IPS-18a (cell line): Measurements from ENCODE around the gene CIAO2A.

Source experiments
- H3K27ac ChIP-seq: one replicate; pipeline ENCODE4 v1.5.1; 2013; ENCODE audit warnings: low read length
- H3K27me3 ChIP-seq: one replicate; pipeline ENCODE4 v1.6.1; 2013; ENCODE audit warnings: mild to moderate bottlenecking, low read length; ENCODE audit not compliant: control insufficient read depth, insufficient read depth
- H3K36me3 ChIP-seq: one replicate; pipeline ENCODE4 v1.6.1; 2013; ENCODE audit warnings: low read depth, low read length; ENCODE audit not compliant: control insufficient read depth
- H3K4me1 ChIP-seq: one replicate; pipeline ENCODE4 v1.6.1; 2013; ENCODE audit warnings: low read depth, low read length; ENCODE audit not compliant: control insufficient read depth
- H3K4me3 ChIP-seq: one replicate; pipeline ENCODE4 v1.5.1; 2013; ENCODE audit warnings: low read length
- H3K9ac ChIP-seq: one replicate; pipeline ENCODE4 v1.6.1; 2013; ENCODE audit warnings: mild to moderate bottlenecking, low read length, moderate library complexity
- H3K9me3 ChIP-seq: one replicate; pipeline ENCODE4 v1.6.1; 2013; ENCODE audit warnings: low read depth, low read length; ENCODE audit not compliant: control insufficient read depth

Gene CIAO2A

GRCh38 chr15:64093627-64094417 lies at the start of gene CIAO2A:
CIAO2A (minus strand) TSS chr15:64093838; CDS start chr15:64093768, 70 bp downstream.
- H3K4me3 ChIP-seq, result peak within 1 kb of the TSS; percentile 95
- no peaks in the 10 kb centered on the region for H3K27me3 ChIP-seq
- H3K9me3 ChIP-seq, result no peaks in the 10 kb centered on the region
- H3K27ac ChIP-seq, result peak within 1 kb of the TSS; percentile 89
- H3K36me3 ChIP-seq, result no peaks in the 10 kb centered on the region
- H3K4me1 ChIP-seq, result peaks cover 13% of the 10 kb centered on the region
- peak within 1 kb of the TSS; percentile 91 for H3K9ac ChIP-seq

- Histone ChIP-seq H3K27ac (no peak overlapping the region), H3K4me1 (no peaks in the 10 kb centered on the region), H3K27me3 (no peaks in the 10 kb centered on the region), H3K4me3 (no peak overlapping the region), H3K9ac (no peak overlapping the region), H3K9me3 (no peaks in the 10 kb centered on the region), H3K36me3 (no peaks in the 10 kb centered on the region)
Observed at GRCh38 chr15:64143276-64143675, 49.6 kb upstream of the CIAO2A start.

GRCh38 chr15:64141798-64142512 lies 48.3 kb upstream of the CIAO2A start:
- Histone ChIP-seq H3K36me3 (peaks cover 6% of the 10 kb centered on the region), H3K9me3 (no peaks in the 10 kb centered on the region)

GRCh38 chr15:64138331-64138941 lies 44.8 kb upstream of the CIAO2A start:
- no peak overlapping the region for H3K4me3 ChIP-seq
- no peak overlapping the region for H3K27ac ChIP-seq
- peaks cover 24% of the 10 kb centered on the region for H3K36me3 ChIP-seq
- H3K4me1 ChIP-seq, result no peaks in the 10 kb centered on the region
- no peaks in the 10 kb centered on the region for H3K27me3 ChIP-seq
- no peak overlapping the region for H3K9ac ChIP-seq
- no peaks in the 10 kb centered on the region for H3K9me3 ChIP-seq

More at GRCh38 chr15:64141798-64142512, 48.3 kb upstream of the CIAO2A start:
- Histone ChIP-seq H3K9ac (no peak overlapping the region), H3K4me1 (no peaks in the 10 kb centered on the region), H3K27ac (no peak overlapping the region), H3K27me3 (no peaks in the 10 kb centered on the region), H3K4me3 (no peak overlapping the region)

GRCh38 chr15:64137226-64137833 lies 43.7 kb upstream of the CIAO2A start:
- H3K9me3 ChIP-seq, result no peaks in the 10 kb centered on the region
- H3K9ac ChIP-seq, result no peak overlapping the region
- H3K4me3 ChIP-seq, result no peak overlapping the region
- no peaks in the 10 kb centered on the region for H3K4me1 ChIP-seq
- H3K36me3 ChIP-seq, result peaks cover 32% of the 10 kb centered on the region
- H3K27me3 ChIP-seq, result no peaks in the 10 kb centered on the region
- no peak overlapping the region for H3K27ac ChIP-seq

GRCh38 chr15:64136347-64136746 lies 42.7 kb upstream of the CIAO2A start:
- Histone ChIP-seq H3K4me1 (no peaks in the 10 kb centered on the region), H3K4me3 (no peak overlapping the region), H3K27me3 (no peaks in the 10 kb centered on the region), H3K36me3 (peaks cover 42% of the 10 kb centered on the region), H3K9me3 (no peaks in the 10 kb centered on the region), H3K27ac (no peak overlapping the region), H3K9ac (no peak overlapping the region)

GRCh38 chr15:64134345-64134829 lies 40.7 kb upstream of the CIAO2A start:
- Histone ChIP-seq H3K9me3 (no peaks in the 10 kb centered on the region), H3K27ac (no peak overlapping the region), H3K27me3 (no peaks in the 10 kb centered on the region), H3K4me1 (no peaks in the 10 kb centered on the region), H3K4me3 (no peak overlapping the region), H3K36me3 (peaks cover 59% of the 10 kb centered on the region), H3K9ac (no peak overlapping the region)

GRCh38 chr15:64133623-64134344 lies 40.1 kb upstream of the CIAO2A start:
- no peak overlapping the region for H3K27ac ChIP-seq
- no peaks in the 10 kb centered on the region for H3K4me1 ChIP-seq
- H3K9ac ChIP-seq, result no peak overlapping the region
- no peaks in the 10 kb centered on the region for H3K27me3 ChIP-seq
- peaks cover 63% of the 10 kb centered on the region for H3K36me3 ChIP-seq
- no peaks in the 10 kb centered on the region for H3K9me3 ChIP-seq
- H3K4me3 ChIP-seq, result no peak overlapping the region

- no peaks in the 10 kb centered on the region for H3K27me3 ChIP-seq
- H3K27ac ChIP-seq, result no peak overlapping the region
- no peaks in the 10 kb centered on the region for H3K9me3 ChIP-seq
- H3K4me1 ChIP-seq, result no peaks in the 10 kb centered on the region
- H3K4me3 ChIP-seq, result no peak overlapping the region
- no peak overlapping the region for H3K9ac ChIP-seq
- H3K36me3 ChIP-seq, result peaks cover 75% of the 10 kb centered on the region
Observed at GRCh38 chr15:64132217-64132616, 38.6 kb upstream of the CIAO2A start.

GRCh38 chr15:64131547-64131946 lies 37.9 kb upstream of the CIAO2A start:
- H3K36me3 ChIP-seq, result peaks cover 75% of the 10 kb centered on the region
- H3K27ac ChIP-seq, result no peak overlapping the region
- no peak overlapping the region for H3K9ac ChIP-seq
- H3K4me3 ChIP-seq, result no peak overlapping the region
- H3K27me3 ChIP-seq, result no peaks in the 10 kb centered on the region
- H3K4me1 ChIP-seq, result no peaks in the 10 kb centered on the region
- H3K9me3 ChIP-seq, result no peaks in the 10 kb centered on the region

GRCh38 chr15:64130159-64130558 lies 36.5 kb upstream of the CIAO2A start:
- Histone ChIP-seq H3K9ac (no peak overlapping the region), H3K4me3 (no peak overlapping the region), H3K27ac (no peak overlapping the region), H3K9me3 (no peaks in the 10 kb centered on the region), H3K4me1 (no peaks in the 10 kb centered on the region), H3K27me3 (no peaks in the 10 kb centered on the region), H3K36me3 (peaks cover 76% of the 10 kb centered on the region)
